Measurements from ENCODE around the gene MAN2B1.
"Not testable (repeated sequence)": the region's sequence is repeated elsewhere in the genome, so short reads cannot be mapped to it uniquely, and the experiment has no call there.

DNA sequence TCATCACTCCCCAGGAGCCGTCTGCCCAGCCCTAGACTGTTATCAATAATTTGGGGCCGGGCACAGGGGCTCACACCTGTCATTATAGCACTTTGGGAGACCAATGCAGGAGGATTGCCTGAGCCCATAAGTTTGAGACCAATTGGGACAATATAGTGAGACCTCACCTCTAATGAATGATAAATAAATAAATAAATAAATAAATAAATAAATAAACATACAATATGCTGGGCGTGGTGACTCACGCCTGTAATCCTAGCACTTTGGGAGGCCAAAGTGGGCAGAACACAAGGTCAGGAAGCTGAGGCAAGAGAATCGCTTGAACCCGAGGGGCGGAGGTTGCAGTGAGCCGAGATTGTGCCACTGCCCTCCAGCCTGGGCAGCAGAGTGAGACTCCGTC lies 46.8 kb upstream of the MAN2B1 start:
- TF ChIP-seq, protein P1, sequence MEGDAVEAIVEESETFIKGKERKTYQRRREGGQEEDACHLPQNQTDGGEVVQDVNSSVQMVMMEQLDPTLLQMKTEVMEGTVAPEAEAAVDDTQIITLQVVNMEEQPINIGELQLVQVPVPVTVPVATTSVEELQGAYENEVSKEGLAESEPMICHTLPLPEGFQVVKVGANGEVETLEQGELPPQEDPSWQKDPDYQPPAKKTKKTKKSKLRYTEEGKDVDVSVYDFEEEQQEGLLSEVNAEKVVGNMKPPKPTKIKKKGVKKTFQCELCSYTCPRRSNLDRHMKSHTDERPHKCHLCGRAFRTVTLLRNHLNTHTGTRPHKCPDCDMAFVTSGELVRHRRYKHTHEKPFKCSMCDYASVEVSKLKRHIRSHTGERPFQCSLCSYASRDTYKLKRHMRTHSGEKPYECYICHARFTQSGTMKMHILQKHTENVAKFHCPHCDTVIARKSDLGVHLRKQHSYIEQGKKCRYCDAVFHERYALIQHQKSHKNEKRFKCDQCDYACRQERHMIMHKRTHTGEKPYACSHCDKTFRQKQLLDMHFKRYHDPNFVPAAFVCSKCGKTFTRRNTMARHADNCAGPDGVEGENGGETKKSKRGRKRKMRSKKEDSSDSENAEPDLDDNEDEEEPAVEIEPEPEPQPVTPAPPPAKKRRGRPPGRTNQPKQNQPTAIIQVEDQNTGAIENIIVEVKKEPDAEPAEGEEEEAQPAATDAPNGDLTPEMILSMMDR (IDR thresholded peaks at IDR 0.05) = not testable (repeated sequence)
- TF ChIP-seq POLR2A, POLR2AphosphoS5 (IDR thresholded peaks at IDR 0.05): not testable (repeated sequence)
